Vagina (tissue), 2 donors: ENCODE results near the gene CCDC57. TPM values are rescaled to one million over a fixed set of nuclear protein-coding genes. Genes with fewer than 3 reads are reported as not detected.

Experiments
- DNase-seq, 2 donors: peaks; one replicate each; pipeline ENCODE4 v3.0.0-alpha.2; 2017; ENCODE audit errors: extremely low spot score in 2 of 2
- H3K27ac ChIP-seq: fragments of 200-600 bp; sonication (generic); one replicate; pipeline ENCODE4 v1.5.1; 2019
- H3K27me3 ChIP-seq: fragments of 200-600 bp; sonication (generic); one replicate; pipeline ENCODE4 v1.5.1; 2019
- H3K36me3 ChIP-seq, 2 donors: fragments of 200-600 bp; sonication (generic); one replicate each; pipeline ENCODE4 v1.5.1; 2017 to 2019
- H3K4me1 ChIP-seq: fragments of 200-600 bp; sonication (generic); one replicate; pipeline ENCODE4 v1.5.1; 2019
- H3K4me3 ChIP-seq, 2 donors: fragments of 200-600 bp; sonication (generic); 1 replicate in 1 of 2; 2 replicates in 1 of 2; pipeline ENCODE4 v1.5.1; 2016 to 2019
- H3K9me3 ChIP-seq: fragments of 200-600 bp; sonication (generic); one replicate; pipeline ENCODE4 v1.5.1; 2019
- CTCF ChIP-seq, 3 experiments: fragments of 450-650 bp in 2 of 3; fragments of 200-600 bp in 1 of 3; sonication (generic) in 1 of 3; IDR thresholded peaks; one replicate each; pipeline ENCODE4 v1.5.1; 2017 to 2019; ENCODE audit warnings: antibody characterized with exemption in 3 of 3, mild to moderate bottlenecking in 2 of 3, moderate library complexity in 2 of 3
- POLR2A ChIP-seq, 2 donors: fragments of 450-650 bp; IDR thresholded peaks; one replicate each; pipeline ENCODE4 v1.6.1; 2017; ENCODE audit warnings: antibody characterized with exemption in 2 of 2, mild to moderate bottlenecking in 2 of 2, moderate library complexity in 2 of 2
- POLR2AphosphoS5 ChIP-seq, 2 donors: sonication (generic); formaldehyde crosslinking; IDR thresholded peaks; one replicate each; pipeline ENCODE4 v1.9.0; 2017; ENCODE audit warnings: antibody characterized with exemption in 2 of 2, mild to moderate bottlenecking in 2 of 2, low read depth in 1 of 2; ENCODE audit not compliant: insufficient read depth in 1 of 2
- intact Hi-C: fragments of 100-400 bp; cut with DNase I; formaldehyde crosslinking; loops from one replicate; pipeline ENCODE4 v1.15.1; 2023
- total RNA-seq: library from RNA; depleted of rRNA; stranded (reverse); fragments of >200 nt; gene quantifications from one replicate; pipeline ENCODE4 v1.2.3, GENCODE V29; 2016

Gene CCDC57
- total RNA-seq, 1 donor from 2014 or later, result 26.5 TPM

- Histone ChIP-seq H3K4me3 (no peak overlapping the region), H3K4me1 (peaks cover 6% of the 10 kb centered on the region), H3K27ac (no peak overlapping the region), H3K9me3 (no peaks in the 10 kb centered on the region), H3K36me3 (peaks cover 0 to 100% of the 10 kb centered on the region in 2 donors), H3K27me3 (no peaks in the 10 kb centered on the region)
- intact Hi-C loops, result no loop called here
- no peak for DNase-seq
- TF ChIP-seq POLR2AphosphoS5 (IDR thresholded peaks at IDR 0.05; ENCODE audit: insufficient read depth in 1 of 2, low read depth in 1 of 2), result no peak
- no peak for TF ChIP-seq POLR2A (IDR thresholded peaks at IDR 0.05)
- TF ChIP-seq CTCF (IDR thresholded peaks at IDR 0.05), result no peak
Measured at GRCh38 chr17:82090549-82091263, 121.9 kb downstream of the CCDC57 start.

GRCh38 chr17:82089723-82090548 lies 122.7 kb downstream of the CCDC57 start:
- intact Hi-C loops, result no loop called here
- Histone ChIP-seq H3K27ac (no peak overlapping the region), H3K9me3 (no peaks in the 10 kb centered on the region), H3K4me1 (no peaks in the 10 kb centered on the region), H3K36me3 (peaks cover 0 to 100% of the 10 kb centered on the region in 2 donors), H3K27me3 (no peaks in the 10 kb centered on the region), H3K4me3 (no peak overlapping the region)
- TF ChIP-seq POLR2A (IDR thresholded peaks at IDR 0.05) (no peak), POLR2AphosphoS5 (IDR thresholded peaks at IDR 0.05; ENCODE audit: insufficient read depth in 1 of 2, low read depth in 1 of 2) (no peak), CTCF (IDR thresholded peaks at IDR 0.05) (no peak)
- no peak for DNase-seq

- Histone ChIP-seq H3K27me3 (no peaks in the 10 kb centered on the region), H3K4me1 (no peaks in the 10 kb centered on the region), H3K9me3 (no peaks in the 10 kb centered on the region), H3K27ac (no peak overlapping the region), H3K4me3 (no peak overlapping the region), H3K36me3 (peaks cover 0 to 100% of the 10 kb centered on the region in 2 donors)
- TF ChIP-seq CTCF (IDR thresholded peaks at IDR 0.05), result no peak
- TF ChIP-seq POLR2A (IDR thresholded peaks at IDR 0.05), result no peak
- no peak for TF ChIP-seq POLR2AphosphoS5 (IDR thresholded peaks at IDR 0.05; ENCODE audit: insufficient read depth in 1 of 2, low read depth in 1 of 2)
- intact Hi-C loops, result no loop called here
- DNase-seq, result no peak
Measured at GRCh38 chr17:82088838-82089722, 123.6 kb downstream of the CCDC57 start.

- no peaks in the 10 kb centered on the region for H3K27me3 ChIP-seq
- H3K27ac ChIP-seq, result no peak overlapping the region
- TF ChIP-seq CTCF (IDR thresholded peaks at IDR 0.05) (no peak), POLR2A (IDR thresholded peaks at IDR 0.05) (no peak), POLR2AphosphoS5 (IDR thresholded peaks at IDR 0.05; ENCODE audit: insufficient read depth in 1 of 2, low read depth in 1 of 2) (no peak)
- no peak overlapping the region for H3K4me3 ChIP-seq
- DNase-seq, result no peak
- H3K4me1 ChIP-seq, result no peaks in the 10 kb centered on the region
- peaks cover 0 to 100% of the 10 kb centered on the region in 2 donors for H3K36me3 ChIP-seq
- intact Hi-C loops, result no loop called here
- no peaks in the 10 kb centered on the region for H3K9me3 ChIP-seq
Measured at GRCh38 chr17:82087961-82088837, 124.4 kb downstream of the CCDC57 start.
